AG09319 (cell line): ENCODE results near the gene FOXP1.

ENCODE experiments used
- DNase-seq: peaks from one replicate; pipeline ENCODE4 v3.0.0-alpha.2; 2010; ENCODE audit warnings: low read depth; ENCODE audit errors: extremely low read depth
- CTCF ChIP-seq: IDR thresholded peaks from 2 replicates; pipeline ENCODE4 v1.5.1; 2011; ENCODE audit warnings: low read depth, mild to moderate bottlenecking, inconsistent platforms, low read length, moderate library complexity

The FOXP1 gene

GRCh38 chr3:71061581-71061980 lies 521.9 kb downstream of the FOXP1 start:
- no peak for TF ChIP-seq CTCF
- no peak for DNase-seq

GRCh38 chr3:71061037-71061436 lies 522.5 kb downstream of the FOXP1 start:
- no peak for TF ChIP-seq CTCF
- DNase-seq: no peak

GRCh38 chr3:71060536-71060935 lies 523.0 kb downstream of the FOXP1 start:
- TF ChIP-seq CTCF: no peak
- DNase-seq: no peak

GRCh38 chr3:71057526-71057894 lies 526.0 kb downstream of the FOXP1 start:
- DNase-seq: no peak
- TF ChIP-seq CTCF: no peak

GRCh38 chr3:71056327-71056726 lies 527.2 kb downstream of the FOXP1 start:
- no peak for TF ChIP-seq CTCF

GRCh38 chr3:71055257-71056001 lies 528.1 kb downstream of the FOXP1 start:
- no peak for TF ChIP-seq CTCF
- no peak for DNase-seq

More at GRCh38 chr3:71056327-71056726, 527.2 kb downstream of the FOXP1 start:
- DNase-seq: no peak

- no peak for DNase-seq
- no peak for TF ChIP-seq CTCF
These were observed 529.2 kb downstream of the FOXP1 start for GRCh38 chr3:71054312-71054711.
